DMS153 (cell line): ENCODE results near the gene LEO1.

ENCODE experiments used
- DNase-seq: peaks from one replicate; lab custom pipeline; 2025; lab: John Stamatoyannopoulos, UW

LEO1 gene

GRCh38 chr15:51931016-51931415 lies 40.6 kb downstream of the LEO1 start:
- DNase-seq: no peak

GRCh38 chr15:51926809-51927208 lies 44.8 kb downstream of the LEO1 start:
- no peak for DNase-seq

DNA sequence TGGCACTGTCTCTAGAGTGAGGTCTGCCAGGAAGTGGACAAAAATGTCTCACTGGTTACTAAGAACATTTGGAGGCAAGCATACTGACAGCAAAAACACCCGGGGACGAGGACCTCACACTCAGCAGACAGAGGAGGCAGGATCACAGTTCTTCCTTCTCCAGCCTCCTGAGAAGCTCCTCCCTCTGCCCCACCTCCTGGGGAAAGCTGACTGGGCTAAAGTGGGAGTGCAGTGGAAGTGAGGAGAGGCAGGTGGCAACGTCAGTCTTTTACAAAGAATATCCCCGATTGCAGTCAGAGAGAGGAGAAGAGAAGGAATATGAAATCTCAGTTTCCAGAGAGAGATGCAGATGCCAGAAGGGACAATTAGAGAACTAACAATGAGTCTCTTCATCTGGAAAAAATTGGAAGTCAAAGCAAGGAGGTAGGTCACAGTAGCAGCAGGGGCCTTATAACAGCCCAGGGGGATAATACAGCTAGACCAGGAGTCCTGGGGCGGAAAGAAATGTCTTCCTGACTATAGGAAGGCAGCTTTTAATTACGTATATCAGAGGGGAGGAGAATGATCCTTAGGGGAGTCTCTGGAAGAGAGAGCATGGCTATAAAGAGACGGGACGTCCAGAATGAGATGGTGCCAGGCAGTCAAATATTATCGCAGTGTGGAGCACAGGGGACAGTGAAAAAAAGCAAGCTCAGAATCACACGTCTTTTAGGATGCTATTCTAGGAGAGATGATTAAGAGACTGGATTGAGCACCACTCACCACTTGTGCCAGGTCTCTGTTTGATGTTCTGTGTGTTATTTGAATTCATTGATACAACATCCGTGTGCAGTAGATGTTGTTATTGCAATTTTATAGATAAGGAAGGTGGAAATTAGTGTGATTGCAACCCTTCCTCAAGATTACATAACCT lies 47.2 kb downstream of the LEO1 start:
- no peak for DNase-seq

DNA sequence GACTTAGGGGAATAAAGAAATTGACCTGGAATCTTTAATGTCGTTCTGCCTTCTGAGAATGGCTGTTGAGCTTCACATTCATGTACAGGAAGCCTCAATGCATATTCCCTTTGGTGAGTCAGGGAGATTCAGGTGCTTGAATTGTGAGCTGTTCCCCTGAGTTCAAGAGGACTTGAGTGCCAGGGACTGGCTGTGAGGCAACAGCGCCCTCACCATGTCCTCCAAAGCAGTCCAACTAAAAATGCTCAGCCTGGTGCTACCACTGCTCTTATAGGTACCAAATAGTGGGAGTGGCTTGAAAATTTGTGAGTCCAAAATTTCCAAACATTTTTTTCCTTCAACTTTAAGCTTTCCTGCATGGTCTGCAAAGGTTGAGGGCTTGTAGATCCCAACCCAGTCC lies 54.1 kb downstream of the LEO1 start:
- peak; percentile 7 for DNase-seq

DNA sequence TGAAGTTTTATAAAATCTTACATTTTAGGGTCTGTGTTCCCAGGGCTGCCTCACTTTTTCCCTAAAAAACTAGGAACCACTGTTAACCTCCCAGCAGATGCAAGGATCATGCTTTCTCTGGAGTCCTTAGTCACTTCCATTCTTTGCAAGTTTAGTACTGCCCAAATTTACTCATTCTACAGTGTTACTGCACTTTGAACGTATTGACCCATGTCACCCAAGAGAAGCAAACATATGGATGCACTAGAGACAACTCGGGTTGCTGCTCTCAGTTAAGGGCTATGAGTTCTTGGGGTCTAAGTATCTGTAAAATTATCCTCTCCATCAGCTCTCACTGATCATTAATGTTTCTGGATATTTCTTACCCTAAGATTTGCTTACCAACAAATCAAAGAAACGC lies 59.0 kb downstream of the LEO1 start:
- DNase-seq: no peak

DNA sequence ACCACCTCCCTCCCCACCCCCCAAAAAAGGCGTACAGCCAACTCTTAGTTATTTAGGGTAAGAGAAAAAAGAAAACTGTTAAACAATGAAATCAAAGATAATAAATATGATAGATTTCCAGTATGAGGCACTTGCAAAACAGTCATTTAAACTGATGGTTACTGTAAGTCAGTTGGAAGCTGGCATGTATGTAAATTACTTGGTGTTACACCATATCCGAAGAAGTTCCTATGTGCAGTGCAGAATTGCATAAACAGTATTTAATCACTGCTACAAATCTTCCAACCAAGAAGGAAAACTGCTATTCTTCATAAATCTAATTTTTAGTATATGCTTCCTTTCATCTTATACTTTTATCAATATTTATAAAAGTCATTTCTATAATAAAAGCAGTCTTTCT lies 62.0 kb downstream of the LEO1 start:
- no peak for DNase-seq

- no peak for DNase-seq
Observed at GRCh38 chr15:51908316-51908715, 63.3 kb downstream of the LEO1 start.

GRCh38 chr15:51907136-51907862 lies 64.3 kb downstream of the LEO1 start:
- DNase-seq: peak; percentile 71

DNA sequence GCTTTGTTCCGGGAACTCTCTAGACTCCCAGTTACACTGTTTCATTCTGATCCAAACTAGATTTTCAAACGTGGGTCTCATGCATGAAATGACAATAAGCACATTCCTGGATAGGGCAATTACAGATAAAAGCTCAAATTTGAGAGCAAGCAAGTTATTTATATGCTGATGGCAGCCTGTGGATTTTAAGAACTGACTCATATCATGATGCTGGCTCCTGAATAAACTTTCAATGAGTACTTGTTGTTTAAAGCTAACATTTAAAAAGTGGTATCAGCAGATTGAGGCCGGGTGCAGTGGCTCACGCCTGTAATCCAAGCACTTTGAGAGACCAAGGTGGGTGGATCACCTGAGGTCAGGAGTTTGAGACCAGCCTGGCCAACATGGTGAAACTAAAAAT lies 66.6 kb downstream of the LEO1 start:
- no peak for DNase-seq

- DNase-seq: no peak
Observed at GRCh38 chr15:51904421-51904820, 67.2 kb downstream of the LEO1 start.

DNA sequence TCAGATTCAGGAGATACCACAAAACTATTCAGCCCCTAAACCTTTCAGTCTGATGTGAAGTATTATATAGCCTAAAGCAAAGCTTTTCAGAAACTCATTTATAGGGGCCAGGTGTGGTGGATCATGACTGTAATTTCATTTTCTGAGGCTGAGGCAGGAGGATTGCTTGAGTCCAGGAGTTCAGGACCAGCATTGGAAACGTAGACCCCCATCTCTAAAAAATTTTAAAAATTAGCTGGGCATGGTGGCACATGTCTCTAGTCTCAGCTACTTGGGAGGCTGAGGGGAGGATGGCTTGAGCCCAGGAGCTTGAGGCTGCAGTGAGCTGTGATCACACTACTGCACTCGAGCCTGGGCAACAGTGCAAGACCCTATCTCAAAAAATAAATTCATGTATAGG lies 82.1 kb downstream of the LEO1 start:
- no peak for DNase-seq

DNA sequence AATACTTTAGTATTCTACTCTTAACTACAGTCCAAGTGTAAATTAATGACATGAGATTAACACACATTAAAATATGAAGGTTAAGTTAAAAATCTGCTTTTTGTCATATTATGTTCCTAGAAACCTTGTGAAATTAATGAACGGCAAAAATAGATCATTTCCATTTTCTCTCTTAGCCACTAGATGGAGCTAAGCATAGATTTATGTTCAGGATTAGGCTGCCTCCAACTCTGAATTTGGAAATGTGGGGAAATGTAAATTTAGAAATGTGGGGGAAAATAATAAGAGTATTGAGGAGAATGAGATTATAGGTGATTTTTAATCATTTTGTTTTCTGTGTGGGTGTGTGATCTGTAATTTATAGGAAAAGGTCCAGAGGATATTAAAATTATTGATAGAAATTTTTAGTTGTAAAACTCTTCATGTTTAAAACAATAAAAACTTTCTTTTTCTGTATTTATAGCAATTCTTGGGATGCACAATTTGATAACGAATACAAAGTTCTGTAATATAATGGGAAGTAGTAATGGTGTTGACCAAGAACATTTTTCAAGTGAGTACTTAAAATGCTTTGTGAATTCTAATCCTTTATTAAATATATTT lies 82.9 kb downstream of the LEO1 start:
- no peak for DNase-seq
